Omental fat pad (tissue), 4 donors: ENCODE results near the gene HS6ST3. TPM values are rescaled to one million over a fixed set of nuclear protein-coding genes. Genes with fewer than 3 reads are reported as not detected.

Experiments
- ATAC-seq: fragments of 150-250 bp; one replicate; pipeline ENCODE4 v1.9.1; 2016; ENCODE audit warnings: mild to moderate bottlenecking, moderate library complexity; ENCODE audit not compliant: low FRiP score
- DNase-seq: peaks from one replicate; pipeline ENCODE4 v3.0.0-alpha.2; 2019; ENCODE audit warnings: low spot score
- total RNA-seq, 4 donors: library from RNA; depleted of rRNA; stranded (reverse); fragments of >200 nt; gene quantifications; one replicate each; pipeline ENCODE4 v1.1.0, GENCODE V29; 2016
- TF ChIP-seq, protein P1 (sequence below), 3 donors: fragments of 450-650 bp; IDR thresholded peaks; one replicate each; pipeline ENCODE4 v1.5.1; 2016 to 2017; ENCODE audit warnings: antibody characterized with exemption in 3 of 3, mild to moderate bottlenecking in 3 of 3, moderate library complexity in 2 of 3

The HS6ST3 gene
- total RNA-seq, 4 donors from 2014 or later, result 0.09 to 0.32 (median 0.24) TPM; not detected in 1

DNA sequence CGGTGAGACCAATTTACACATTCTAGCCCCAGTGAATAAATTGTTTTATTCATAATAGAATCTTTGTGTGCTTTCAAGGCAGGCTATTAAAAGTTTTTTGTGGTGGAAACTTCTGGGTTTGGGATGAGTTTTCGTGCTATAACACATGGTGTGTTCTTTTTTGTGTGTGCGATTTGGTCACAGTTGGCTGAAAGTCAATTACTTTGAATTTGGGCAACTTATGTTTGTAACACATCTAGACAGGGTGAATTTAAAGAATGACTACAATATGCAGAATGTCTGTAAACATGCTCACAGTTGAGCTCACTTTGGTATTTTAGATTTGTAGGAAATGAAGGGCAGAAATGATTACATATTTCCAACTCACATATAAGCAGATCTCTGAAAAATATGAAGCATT is 597.3 kb downstream of the HS6ST3 start:
- DNase-seq (no peak), ATAC-seq (no peak)

GRCh38 chr13:96690998-96691397 is 601.1 kb downstream of the HS6ST3 start:
- TF ChIP-seq, protein P1, sequence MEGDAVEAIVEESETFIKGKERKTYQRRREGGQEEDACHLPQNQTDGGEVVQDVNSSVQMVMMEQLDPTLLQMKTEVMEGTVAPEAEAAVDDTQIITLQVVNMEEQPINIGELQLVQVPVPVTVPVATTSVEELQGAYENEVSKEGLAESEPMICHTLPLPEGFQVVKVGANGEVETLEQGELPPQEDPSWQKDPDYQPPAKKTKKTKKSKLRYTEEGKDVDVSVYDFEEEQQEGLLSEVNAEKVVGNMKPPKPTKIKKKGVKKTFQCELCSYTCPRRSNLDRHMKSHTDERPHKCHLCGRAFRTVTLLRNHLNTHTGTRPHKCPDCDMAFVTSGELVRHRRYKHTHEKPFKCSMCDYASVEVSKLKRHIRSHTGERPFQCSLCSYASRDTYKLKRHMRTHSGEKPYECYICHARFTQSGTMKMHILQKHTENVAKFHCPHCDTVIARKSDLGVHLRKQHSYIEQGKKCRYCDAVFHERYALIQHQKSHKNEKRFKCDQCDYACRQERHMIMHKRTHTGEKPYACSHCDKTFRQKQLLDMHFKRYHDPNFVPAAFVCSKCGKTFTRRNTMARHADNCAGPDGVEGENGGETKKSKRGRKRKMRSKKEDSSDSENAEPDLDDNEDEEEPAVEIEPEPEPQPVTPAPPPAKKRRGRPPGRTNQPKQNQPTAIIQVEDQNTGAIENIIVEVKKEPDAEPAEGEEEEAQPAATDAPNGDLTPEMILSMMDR (IDR thresholded peaks at IDR 0.05), result no peak
- no peak for DNase-seq
- ATAC-seq, result no peak

More for the DNA sequence above, 597.3 kb downstream of the HS6ST3 start:
- TF ChIP-seq, protein P1 (IDR thresholded peaks at IDR 0.05), result no peak

DNA sequence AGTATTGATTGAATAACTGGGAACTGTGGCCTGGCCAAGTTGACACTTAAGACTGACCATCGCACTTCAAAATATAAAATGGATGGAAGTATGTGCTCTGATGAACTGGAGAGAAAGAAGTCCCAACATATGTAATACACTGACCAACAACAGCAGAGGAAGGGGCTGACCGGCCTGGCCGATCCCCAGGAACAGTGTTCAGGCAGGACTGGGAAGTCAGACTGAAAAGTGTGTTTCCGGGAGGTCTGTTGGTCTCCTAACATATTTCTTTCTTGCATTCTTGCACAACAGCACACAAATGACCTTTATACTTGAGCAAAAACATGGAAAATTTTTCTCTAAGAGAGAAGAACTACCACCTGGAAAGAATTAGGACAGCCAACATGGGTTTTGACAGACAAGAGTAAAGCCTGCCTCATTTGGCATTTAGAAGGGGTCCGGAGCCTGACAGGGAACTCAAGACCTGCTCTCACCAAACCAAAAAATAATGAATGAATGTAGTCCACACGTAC is 606.5 kb downstream of the HS6ST3 start:
- no peak for ATAC-seq
- DNase-seq, result no peak
- TF ChIP-seq, protein P1 (IDR thresholded peaks at IDR 0.05), result no peak

GRCh38 chr13:96700657-96701056 is 610.8 kb downstream of the HS6ST3 start:
- TF ChIP-seq, protein P1 (IDR thresholded peaks at IDR 0.05), result no peak
- DNase-seq (no peak), ATAC-seq (no peak)

- TF ChIP-seq, protein P1 (IDR thresholded peaks at IDR 0.05), result no peak
- ATAC-seq (no peak), DNase-seq (no peak)
Observed at GRCh38 chr13:96707146-96707545, 617.2 kb downstream of the HS6ST3 start.

DNA sequence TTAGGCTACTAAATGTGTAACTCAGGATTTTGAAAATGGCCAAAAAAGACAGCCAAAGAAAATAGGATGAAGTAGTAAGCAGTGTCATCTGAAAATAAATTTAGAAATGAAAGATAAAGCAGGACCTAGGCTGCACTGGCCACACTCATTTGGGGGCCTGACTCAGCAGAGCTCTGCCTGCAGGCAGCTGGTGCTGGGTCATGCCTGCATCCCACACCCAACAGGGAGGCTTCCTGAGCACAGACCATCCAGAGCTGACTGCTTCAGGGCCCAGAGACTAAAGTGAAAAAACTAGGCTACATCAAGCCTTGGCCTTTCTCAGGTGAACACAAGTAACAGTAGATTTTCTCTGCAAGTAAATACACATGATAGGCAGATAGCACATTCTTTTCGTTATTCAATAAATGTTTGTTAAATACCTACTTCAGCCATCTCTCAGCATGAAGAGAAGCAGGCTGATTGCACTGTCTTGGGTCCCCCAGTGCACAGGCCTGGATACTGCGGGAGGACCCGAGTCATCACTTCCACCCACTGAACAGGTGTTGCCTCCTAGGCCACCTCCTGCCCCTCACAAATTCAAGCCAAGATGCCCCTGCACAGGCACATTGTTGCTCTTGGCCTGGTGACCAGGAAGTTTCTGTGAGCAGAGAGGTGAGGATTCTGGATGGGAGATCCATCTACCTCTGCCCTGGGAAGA is 620.4 kb downstream of the HS6ST3 start:
- DNase-seq (no peak), ATAC-seq (no peak)
- TF ChIP-seq, protein P1 (IDR thresholded peaks at IDR 0.05), result no peak

DNA sequence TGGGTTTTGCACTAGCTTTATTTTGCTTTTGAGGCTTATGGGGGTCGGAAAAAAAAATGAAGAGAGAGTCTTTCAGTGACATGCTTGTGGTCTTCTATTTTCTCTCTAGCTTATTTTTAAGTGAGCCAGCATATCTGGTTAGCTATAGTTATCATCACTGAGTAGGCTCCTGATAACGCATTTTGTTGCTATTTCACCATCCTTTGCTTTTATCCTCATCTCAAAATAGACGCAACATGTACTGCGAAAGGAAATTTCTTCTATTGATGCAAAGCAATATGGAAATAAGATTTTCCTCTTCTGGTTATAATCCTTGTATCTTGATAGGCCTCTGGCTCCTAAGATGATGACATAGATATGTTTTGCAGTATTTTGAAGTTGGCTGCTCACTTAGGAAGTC is 630.5 kb downstream of the HS6ST3 start:
- TF ChIP-seq, protein P1 (IDR thresholded peaks at IDR 0.05), result no peak
- DNase-seq (no peak), ATAC-seq (no peak)
